NCI-H226 (cell line): ENCODE measurements around the gene SAMHD1.
"Not testable (repeated sequence)": the region's sequence is repeated elsewhere in the genome, so short reads cannot be mapped to it uniquely, and the experiment has no call there.

Experiments
- DNase-seq: peaks from one replicate; pipeline ENCODE4 v3.0.0-alpha.2; 2015

The SAMHD1 gene

GRCh38 chr20:36906086-36906485, 45.4 kb downstream of the SAMHD1 start:
- not testable (repeated sequence) for DNase-seq

- DNase-seq = not testable (repeated sequence)
Measured at GRCh38 chr20:36905566-36905965, 45.9 kb downstream of the SAMHD1 start.

- no peak for DNase-seq
Measured at GRCh38 chr20:36904690-36905089, 46.8 kb downstream of the SAMHD1 start.

GRCh38 chr20:36895036-36895435, 56.5 kb downstream of the SAMHD1 start:
- no peak for DNase-seq

- DNase-seq = no peak
Measured at GRCh38 chr20:36893801-36894200, 57.7 kb downstream of the SAMHD1 start.

- DNase-seq = no peak
Measured at GRCh38 chr20:36891211-36891610, 60.3 kb downstream of the SAMHD1 start.

GRCh38 chr20:36890586-36890985, 60.9 kb downstream of the SAMHD1 start:
- no peak for DNase-seq

GRCh38 chr20:36888880-36889516, 62.5 kb downstream of the SAMHD1 start:
- DNase-seq = no peak

- DNase-seq = no peak
Measured at GRCh38 chr20:36887752-36888090, 63.8 kb downstream of the SAMHD1 start.

GRCh38 chr20:36886859-36887751, 64.4 kb downstream of the SAMHD1 start:
- DNase-seq = peak; percentile 56

GRCh38 chr20:36885356-36885755, 66.2 kb downstream of the SAMHD1 start:
- no peak for DNase-seq

- no peak for DNase-seq
Measured at GRCh38 chr20:36883977-36884535, 67.5 kb downstream of the SAMHD1 start.

- DNase-seq = no peak
Measured at GRCh38 chr20:36881888-36882287, 69.6 kb downstream of the SAMHD1 start.

- DNase-seq = no peak
Measured at GRCh38 chr20:36881331-36881730, 70.2 kb downstream of the SAMHD1 start.

- DNase-seq = no peak
Measured at GRCh38 chr20:36880741-36881250, 70.7 kb downstream of the SAMHD1 start.

GRCh38 chr20:36878941-36879340, 72.6 kb downstream of the SAMHD1 start:
- DNase-seq = no peak

- no peak for DNase-seq
Measured at GRCh38 chr20:36876473-36876833, 75.1 kb downstream of the SAMHD1 start.

- DNase-seq = no peak
Measured at GRCh38 chr20:36875702-36876472, 75.6 kb downstream of the SAMHD1 start, which contains the start of gene TLDC2. Gene TLDC2 (plus strand): TSS chr20:36876138. CDS start chr20:36876175, 37 bp downstream.

- DNase-seq = not testable (repeated sequence)
Measured at GRCh38 chr20:36875093-36875492, 76.4 kb downstream of the SAMHD1 start.

GRCh38 chr20:36873498-36874189, 77.9 kb downstream of the SAMHD1 start:
- no peak for DNase-seq

- DNase-seq = peak; percentile 39
Measured at GRCh38 chr20:36872852-36873251, 78.7 kb downstream of the SAMHD1 start.
